A549 (cell line): ENCODE data around the gene TMEM63C.

Experiments
- CHD4 ChIP-seq: fragments of 200-600 bp; sonication (generic); IDR thresholded peaks from 2 replicates; pipeline ENCODE4 v1.6.1; 2016; ENCODE audit warnings: antibody characterized with exemption, mild to moderate bottlenecking, borderline replicate concordance
- EP300 ChIP-seq, 2 experiments: fragments of >200 bp; sonication (Bioruptor Twin); formaldehyde crosslinking; IDR thresholded peaks; 2 replicates in 1 of 2; 3 replicates in 1 of 2; pipeline ENCODE4 v1.6.1; 2016 to 2017
- HDAC2 ChIP-seq: fragments of 200-600 bp; sonication (generic); IDR thresholded peaks from 2 replicates; pipeline ENCODE4 v1.6.1; 2016
- POLR2A ChIP-seq: IDR thresholded peaks from 2 replicates; pipeline ENCODE4 v1.6.1; 2012; ENCODE audit warnings: mild to moderate bottlenecking, low read length
- TF ChIP-seq, protein P1 (sequence below): fragments of >200 bp; sonication (Bioruptor Twin); formaldehyde crosslinking; IDR thresholded peaks from 3 replicates; pipeline ENCODE4 v1.5.1; 2016

DNA sequence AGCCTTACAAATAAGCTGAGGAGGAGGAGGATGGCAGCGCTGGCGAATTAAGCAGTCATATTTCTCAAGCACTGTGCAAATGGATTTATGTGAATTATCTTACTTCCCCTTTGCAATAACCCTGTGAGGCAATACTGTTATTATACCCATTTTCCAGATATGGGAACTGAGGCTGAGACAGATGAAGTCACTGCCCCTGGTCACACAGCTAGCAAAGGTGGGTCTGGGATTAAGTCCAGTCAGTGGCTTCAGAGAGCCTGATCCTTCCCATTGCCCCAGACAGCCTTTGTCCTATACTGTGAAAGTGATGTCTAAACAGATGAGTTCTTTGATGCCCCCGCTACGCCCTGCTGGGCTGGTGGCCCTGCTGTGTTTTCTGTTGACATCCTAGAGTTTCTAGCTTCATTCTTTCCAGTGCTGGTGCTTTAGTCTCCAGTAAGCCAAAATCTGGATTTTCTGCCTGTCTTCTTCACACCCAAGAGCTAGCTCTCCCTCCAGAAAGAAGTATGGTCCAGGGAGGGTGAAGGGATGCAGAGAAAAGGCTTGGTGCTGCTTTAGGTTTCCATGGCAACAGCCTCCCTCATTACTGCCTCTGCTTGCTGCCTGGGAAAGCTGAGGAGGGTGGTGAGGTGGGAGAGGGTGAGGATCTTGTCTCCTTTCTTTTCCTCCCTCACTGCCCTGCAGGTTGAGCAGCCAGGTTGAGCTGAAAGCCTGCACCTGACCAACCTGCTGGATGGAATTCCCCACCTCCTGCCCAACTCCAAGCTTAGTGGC is 30.7 kb downstream of the TMEM63C start:
- TF ChIP-seq, protein P1, sequence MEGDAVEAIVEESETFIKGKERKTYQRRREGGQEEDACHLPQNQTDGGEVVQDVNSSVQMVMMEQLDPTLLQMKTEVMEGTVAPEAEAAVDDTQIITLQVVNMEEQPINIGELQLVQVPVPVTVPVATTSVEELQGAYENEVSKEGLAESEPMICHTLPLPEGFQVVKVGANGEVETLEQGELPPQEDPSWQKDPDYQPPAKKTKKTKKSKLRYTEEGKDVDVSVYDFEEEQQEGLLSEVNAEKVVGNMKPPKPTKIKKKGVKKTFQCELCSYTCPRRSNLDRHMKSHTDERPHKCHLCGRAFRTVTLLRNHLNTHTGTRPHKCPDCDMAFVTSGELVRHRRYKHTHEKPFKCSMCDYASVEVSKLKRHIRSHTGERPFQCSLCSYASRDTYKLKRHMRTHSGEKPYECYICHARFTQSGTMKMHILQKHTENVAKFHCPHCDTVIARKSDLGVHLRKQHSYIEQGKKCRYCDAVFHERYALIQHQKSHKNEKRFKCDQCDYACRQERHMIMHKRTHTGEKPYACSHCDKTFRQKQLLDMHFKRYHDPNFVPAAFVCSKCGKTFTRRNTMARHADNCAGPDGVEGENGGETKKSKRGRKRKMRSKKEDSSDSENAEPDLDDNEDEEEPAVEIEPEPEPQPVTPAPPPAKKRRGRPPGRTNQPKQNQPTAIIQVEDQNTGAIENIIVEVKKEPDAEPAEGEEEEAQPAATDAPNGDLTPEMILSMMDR, result no peak
- TF ChIP-seq EP300 (IDR thresholded peaks at IDR 0.05) (no peak), CHD4 (no peak), POLR2A (no peak), HDAC2 (no peak)
